Esophagus muscularis mucosa (tissue), 3 donors: ENCODE results near the gene APLF.

Experiments used
- CTCF ChIP-seq, 3 experiments: fragments of 200-600 bp in 2 of 3; fragments of 450-650 bp in 1 of 3; sonication (generic) in 2 of 3; IDR thresholded peaks; one replicate each; pipeline ENCODE4 v1.5.1; 2017 to 2019; ENCODE audit warnings: antibody characterized with exemption in 3 of 3, mild to moderate bottlenecking in 2 of 3, moderate library complexity in 1 of 3
- POLR2A ChIP-seq: fragments of 450-650 bp; IDR thresholded peaks from one replicate; pipeline ENCODE4 v1.6.1; 2017; ENCODE audit warnings: antibody characterized with exemption, moderate library complexity, mild to moderate bottlenecking, low read depth
- POLR2AphosphoS5 ChIP-seq, 2 donors: sonication (generic); formaldehyde crosslinking; IDR thresholded peaks; one replicate each; pipeline ENCODE4 v1.6.1; 2017; ENCODE audit warnings: antibody characterized with exemption in 2 of 2

- no peak for TF ChIP-seq CTCF (IDR thresholded peaks at IDR 0.05)
- no peak for TF ChIP-seq POLR2AphosphoS5 (IDR thresholded peaks at IDR 0.05)
- no peak for TF ChIP-seq POLR2A
These were observed 35.9 kb upstream of the APLF start for GRCh38 chr2:68431316-68431972.
